Ishikawa (cell line): Measurements from ENCODE around the gene TSR1.
A peak's percentile ranks its signal among the peaks of the same experiment; 100 is the strongest.

ENCODE experiments used
- CEBPB ChIP-seq: IDR thresholded peaks from 2 replicates; pipeline ENCODE4 v1.6.1; 2012
- CREB1 ChIP-seq: IDR thresholded peaks from 2 replicates; pipeline ENCODE4 v1.6.1; 2012; ENCODE audit warnings: low read depth
- EGR1 ChIP-seq: IDR thresholded peaks from 2 replicates; pipeline ENCODE4 v1.6.1; 2012
- EP300 ChIP-seq: IDR thresholded peaks from 2 replicates; pipeline ENCODE4 v1.6.1; 2012; ENCODE audit warnings: borderline replicate concordance
- FOXM1 ChIP-seq: IDR thresholded peaks from 2 replicates; pipeline ENCODE4 v1.6.1; 2012; ENCODE audit warnings: low read depth, borderline replicate concordance
- NFIC ChIP-seq: IDR thresholded peaks from 2 replicates; pipeline ENCODE4 v1.6.1; 2012
- RAD21 ChIP-seq: IDR thresholded peaks from 2 replicates; pipeline ENCODE4 v1.6.1; 2012; ENCODE audit warnings: low read depth
- TAF1 ChIP-seq: IDR thresholded peaks from 2 replicates; pipeline ENCODE4 v1.6.1; 2012; ENCODE audit warnings: low read depth, mild to moderate bottlenecking
- TCF12 ChIP-seq: IDR thresholded peaks from 2 replicates; pipeline ENCODE4 v1.6.1; 2012; ENCODE audit warnings: low read depth
- TEAD4 ChIP-seq: IDR thresholded peaks from 2 replicates; pipeline ENCODE4 v1.6.1; 2012
- YY1 ChIP-seq: IDR thresholded peaks from 2 replicates; pipeline ENCODE4 v1.6.1; 2012; ENCODE audit warnings: low read depth
- ZBTB7A ChIP-seq: IDR thresholded peaks from 2 replicates; pipeline ENCODE4 v1.6.1; 2012; ENCODE audit warnings: low read depth
- TF ChIP-seq, protein P1 (sequence below): IDR thresholded peaks from 2 replicates; pipeline ENCODE4 v1.6.1; 2012
- TF ChIP-seq, protein P2 (sequence below): IDR thresholded peaks from 2 replicates; pipeline ENCODE4 v1.6.1; 2012; ENCODE audit warnings: low read depth, mild to moderate bottlenecking
- TF ChIP-seq, protein P3 (sequence below): IDR thresholded peaks from 2 replicates; pipeline ENCODE4 v1.6.1; 2012

Gene TSR1

DNA sequence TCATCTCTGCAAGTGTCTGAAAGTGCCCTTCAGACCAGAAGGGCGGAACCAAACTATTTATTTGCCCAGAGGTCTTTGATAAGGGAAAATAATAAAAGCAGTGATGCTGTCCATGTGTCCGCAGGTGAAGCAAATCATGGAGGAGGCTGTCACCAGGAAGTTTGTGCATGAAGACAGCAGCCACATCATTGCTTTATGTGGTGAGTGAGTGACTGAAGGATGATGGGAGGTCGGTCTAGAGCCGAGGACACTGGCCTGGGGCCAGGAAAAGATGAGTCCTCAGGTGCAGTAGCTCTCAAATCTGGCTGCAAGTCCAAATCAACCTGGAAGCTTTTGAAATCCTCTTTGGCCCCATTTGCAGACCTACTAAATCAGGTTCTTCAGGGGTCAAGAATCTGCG lies 7.2 kb upstream of the TSR1 start:
- no peak for TF ChIP-seq TEAD4
- no peak for TF ChIP-seq EP300
- TF ChIP-seq YY1 = no peak
- TF ChIP-seq ZBTB7A = no peak
- TF ChIP-seq CREB1 = no peak
- TF ChIP-seq, protein P1, sequence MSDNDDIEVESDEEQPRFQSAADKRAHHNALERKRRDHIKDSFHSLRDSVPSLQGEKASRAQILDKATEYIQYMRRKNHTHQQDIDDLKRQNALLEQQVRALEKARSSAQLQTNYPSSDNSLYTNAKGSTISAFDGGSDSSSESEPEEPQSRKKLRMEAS = no peak
- TF ChIP-seq, protein P2, sequence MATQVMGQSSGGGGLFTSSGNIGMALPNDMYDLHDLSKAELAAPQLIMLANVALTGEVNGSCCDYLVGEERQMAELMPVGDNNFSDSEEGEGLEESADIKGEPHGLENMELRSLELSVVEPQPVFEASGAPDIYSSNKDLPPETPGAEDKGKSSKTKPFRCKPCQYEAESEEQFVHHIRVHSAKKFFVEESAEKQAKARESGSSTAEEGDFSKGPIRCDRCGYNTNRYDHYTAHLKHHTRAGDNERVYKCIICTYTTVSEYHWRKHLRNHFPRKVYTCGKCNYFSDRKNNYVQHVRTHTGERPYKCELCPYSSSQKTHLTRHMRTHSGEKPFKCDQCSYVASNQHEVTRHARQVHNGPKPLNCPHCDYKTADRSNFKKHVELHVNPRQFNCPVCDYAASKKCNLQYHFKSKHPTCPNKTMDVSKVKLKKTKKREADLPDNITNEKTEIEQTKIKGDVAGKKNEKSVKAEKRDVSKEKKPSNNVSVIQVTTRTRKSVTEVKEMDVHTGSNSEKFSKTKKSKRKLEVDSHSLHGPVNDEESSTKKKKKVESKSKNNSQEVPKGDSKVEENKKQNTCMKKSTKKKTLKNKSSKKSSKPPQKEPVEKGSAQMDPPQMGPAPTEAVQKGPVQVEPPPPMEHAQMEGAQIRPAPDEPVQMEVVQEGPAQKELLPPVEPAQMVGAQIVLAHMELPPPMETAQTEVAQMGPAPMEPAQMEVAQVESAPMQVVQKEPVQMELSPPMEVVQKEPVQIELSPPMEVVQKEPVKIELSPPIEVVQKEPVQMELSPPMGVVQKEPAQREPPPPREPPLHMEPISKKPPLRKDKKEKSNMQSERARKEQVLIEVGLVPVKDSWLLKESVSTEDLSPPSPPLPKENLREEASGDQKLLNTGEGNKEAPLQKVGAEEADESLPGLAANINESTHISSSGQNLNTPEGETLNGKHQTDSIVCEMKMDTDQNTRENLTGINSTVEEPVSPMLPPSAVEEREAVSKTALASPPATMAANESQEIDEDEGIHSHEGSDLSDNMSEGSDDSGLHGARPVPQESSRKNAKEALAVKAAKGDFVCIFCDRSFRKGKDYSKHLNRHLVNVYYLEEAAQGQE = no peak
- no peak for TF ChIP-seq TAF1
- TF ChIP-seq RAD21 = no peak
- TF ChIP-seq, protein P3, sequence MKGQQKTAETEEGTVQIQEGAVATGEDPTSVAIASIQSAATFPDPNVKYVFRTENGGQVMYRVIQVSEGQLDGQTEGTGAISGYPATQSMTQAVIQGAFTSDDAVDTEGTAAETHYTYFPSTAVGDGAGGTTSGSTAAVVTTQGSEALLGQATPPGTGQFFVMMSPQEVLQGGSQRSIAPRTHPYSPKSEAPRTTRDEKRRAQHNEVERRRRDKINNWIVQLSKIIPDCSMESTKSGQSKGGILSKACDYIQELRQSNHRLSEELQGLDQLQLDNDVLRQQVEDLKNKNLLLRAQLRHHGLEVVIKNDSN = no peak
- TF ChIP-seq FOXM1 = no peak
- no peak for TF ChIP-seq NFIC
- TF ChIP-seq EGR1 = no peak
- no peak for TF ChIP-seq TCF12
- TF ChIP-seq CEBPB = no peak

DNA sequence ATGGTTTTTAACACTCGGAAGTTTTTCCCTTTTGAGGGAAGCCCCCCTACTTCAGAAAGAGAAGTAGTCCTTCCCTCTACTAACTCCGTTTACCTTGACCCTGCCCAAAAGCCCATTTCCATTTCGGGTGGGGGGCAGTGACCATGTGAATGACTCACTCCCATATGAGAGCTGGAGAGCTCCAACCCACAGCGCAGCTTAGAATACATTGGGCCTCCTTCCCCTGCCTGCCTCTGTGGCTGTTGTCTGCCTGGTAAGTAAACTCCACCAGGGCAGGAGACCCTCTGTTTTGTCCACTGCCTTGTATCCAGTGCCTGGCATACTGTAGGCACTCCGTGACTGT lies 2.0 kb upstream of the TSR1 start:
- no peak for TF ChIP-seq FOXM1
- TF ChIP-seq YY1 = no peak
- TF ChIP-seq NFIC = no peak
- TF ChIP-seq EP300 = no peak
- TF ChIP-seq, protein P1 = no peak; the same call in 1 of the 2 replicates
- no peak for TF ChIP-seq CREB1
- no peak for TF ChIP-seq TAF1
- no peak for TF ChIP-seq RAD21
- no peak for TF ChIP-seq TEAD4

DNA sequence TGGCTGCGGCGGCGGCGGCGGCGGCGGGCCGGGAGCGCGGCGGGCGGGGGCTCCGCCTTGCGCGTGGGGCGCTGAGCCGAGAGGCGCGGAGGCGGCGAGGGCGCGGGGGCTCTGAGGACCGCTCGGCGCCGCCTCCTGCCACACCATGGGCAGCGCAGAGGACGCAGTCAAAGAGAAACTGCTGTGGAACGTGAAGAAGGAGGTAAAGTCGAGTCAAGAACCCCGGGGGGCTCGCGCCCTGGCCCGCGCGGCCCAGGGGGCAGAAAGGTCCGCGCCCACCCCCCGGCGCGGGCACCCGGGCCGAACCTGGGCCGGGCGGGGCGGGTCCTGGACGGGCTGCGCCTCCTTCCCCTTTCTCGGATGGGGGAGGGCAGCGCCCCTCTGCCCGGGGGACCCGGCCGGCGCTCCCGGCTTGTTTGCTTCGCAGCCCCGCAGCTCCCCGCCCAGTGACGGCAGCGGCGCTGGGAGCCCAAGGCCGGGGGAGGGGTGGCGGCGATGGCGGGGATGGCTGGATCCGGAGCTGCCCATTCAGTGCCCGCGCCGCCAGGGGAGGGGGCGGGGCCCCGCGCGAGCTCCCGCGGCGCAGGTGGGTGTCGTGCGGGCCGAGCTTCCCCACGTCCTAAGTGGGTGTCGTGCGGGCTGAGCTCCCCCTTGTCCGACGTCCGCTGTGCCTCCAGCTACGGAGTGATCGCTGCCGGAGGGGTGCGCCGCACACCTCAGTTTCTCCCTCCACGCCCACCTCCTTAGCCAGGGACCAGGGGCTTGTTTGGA lies 1.5 kb upstream of the TSR1 start:
- peak; percentile 55 for TF ChIP-seq EGR1
- TF ChIP-seq NFIC = no peak
- peak; percentile 46; the same call in 1 of the 2 replicates for TF ChIP-seq YY1
- 0 out of 2 replicates have a peak, but pooled peaks have one; percentile 3 for TF ChIP-seq TEAD4
- TF ChIP-seq EP300 = no peak

DNA sequence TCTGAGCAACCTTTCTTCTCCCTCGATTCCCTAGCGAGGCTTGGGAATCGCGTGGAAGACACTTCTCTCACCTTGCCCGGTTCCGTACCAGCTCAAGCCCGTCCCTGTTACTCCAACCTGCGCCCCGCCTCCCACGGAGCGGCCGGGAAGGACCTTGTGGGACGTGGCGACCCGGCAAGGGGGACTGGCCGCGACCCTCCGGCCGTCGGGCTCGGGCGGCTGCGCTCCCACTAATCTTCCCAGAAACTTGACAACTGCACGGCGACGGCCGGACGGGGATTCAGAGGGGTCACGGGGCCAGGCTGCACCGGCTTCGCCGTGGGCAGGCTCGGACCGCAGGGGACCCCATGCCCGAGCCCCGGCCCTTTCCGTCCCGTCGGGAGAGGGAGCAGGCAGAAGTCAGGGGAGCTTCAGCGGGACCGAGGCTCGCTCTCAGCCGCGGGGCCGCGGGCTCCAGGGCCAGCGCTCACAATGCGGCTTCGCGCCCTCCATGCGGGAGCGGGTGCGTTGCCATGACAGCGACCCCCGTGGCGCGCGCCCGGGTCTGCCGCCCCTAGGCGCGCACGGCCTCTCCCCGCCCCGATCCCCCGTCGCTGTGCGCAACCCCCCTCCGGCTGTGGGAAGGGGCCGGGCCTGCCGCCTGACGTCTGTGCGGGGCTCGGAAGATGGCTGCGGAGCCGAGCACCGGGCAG lies 741 bp upstream of the TSR1 start, which contains the start of gene SGSM2:
Gene SGSM2 (plus strand): TSS at position 650 of the 692 bp plus-strand sequence. CDS start 188 bp downstream, outside the sequence.
- TF ChIP-seq EGR1 (no peak), NFIC (no peak), CREB1 (no peak), RAD21 (no peak), CEBPB (no peak), TAF1 (no peak; the same call in 1 of the 2 replicates), ZBTB7A (peak; percentile 72; the same call in 1 of the 2 replicates), TCF12 (no peak), TEAD4 (no peak), FOXM1 (no peak), YY1 (peak; percentile 79; the same call in 1 of the 2 replicates), EP300 (no peak)
- TF ChIP-seq, protein P3 = no peak
- TF ChIP-seq, protein P2 = no peak
- TF ChIP-seq, protein P1 = no peak

DNA sequence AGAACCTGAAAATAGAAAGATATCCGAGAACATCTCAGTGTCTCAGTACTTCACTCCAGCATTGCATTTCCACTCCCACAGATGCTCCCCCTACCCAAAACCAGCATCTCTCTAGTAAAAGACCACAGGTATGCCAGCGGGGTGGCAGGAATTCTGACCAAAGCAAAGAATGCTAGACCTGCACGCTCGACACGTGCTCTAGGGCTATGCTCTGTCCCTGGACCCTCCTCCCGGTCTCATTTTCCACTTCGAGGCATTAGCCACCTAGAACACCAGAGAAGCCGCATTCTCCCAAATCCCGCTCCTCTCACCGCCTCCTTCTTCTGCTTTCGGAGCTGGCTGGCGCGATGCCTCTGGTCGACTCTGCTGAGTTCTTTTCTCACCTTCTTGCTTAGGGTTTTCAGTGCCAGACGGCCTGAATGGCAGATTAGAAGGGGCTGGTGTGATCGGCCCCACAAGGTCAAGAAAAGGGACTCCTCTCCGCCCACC lies 487 bp downstream of the TSR1 start:
- TF ChIP-seq CEBPB (no peak), EP300 (no peak), CREB1 (no peak), TEAD4 (no peak), FOXM1 (no peak)
- TF ChIP-seq, protein P3 = no peak
- TF ChIP-seq, protein P2 = no peak
- TF ChIP-seq, protein P1 = no peak
